Measurements from ENCODE around the gene ZNF841.
"Not testable (repeated sequence)": the region's sequence is repeated elsewhere in the genome, so short reads cannot be mapped to it uniquely, and the experiment has no call there.

The ZNF841 gene

GRCh38 chr19:52095172-52096014, at the start of gene ZNF841:
Gene ZNF841 (minus strand): TSS chr19:52095765. CDS start chr19:52084801, 10,964 bp downstream.
- peak; percentile 77 for DNase-seq (ENCODE audit: low read depth, low spot score)

GRCh38 chr19:52142001-52142595, 46.5 kb upstream of the ZNF841 start:
- no peak for DNase-seq (ENCODE audit: low read depth, low spot score)

DNA sequence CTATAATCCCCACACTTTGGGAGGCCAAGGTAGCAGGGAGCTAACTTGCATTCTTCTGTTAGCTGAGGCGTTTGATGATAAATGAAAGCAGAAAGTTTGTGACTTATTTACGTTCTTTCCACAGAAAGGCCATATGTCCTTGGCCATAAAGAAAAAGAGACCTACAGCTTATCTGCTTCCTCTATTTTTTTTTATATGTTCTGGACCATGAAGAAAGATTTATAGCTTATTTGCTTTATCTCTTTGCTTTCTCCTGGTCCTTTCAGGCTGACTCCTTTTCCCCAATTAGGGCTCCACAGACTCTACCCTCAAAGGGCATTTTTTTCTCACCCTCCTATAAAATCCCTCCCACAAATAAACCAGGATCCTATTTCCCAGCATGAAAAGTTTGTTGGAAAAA, 45.6 kb upstream of the ZNF841 start:
- no peak for DNase-seq (ENCODE audit: low read depth, low spot score)

DNA sequence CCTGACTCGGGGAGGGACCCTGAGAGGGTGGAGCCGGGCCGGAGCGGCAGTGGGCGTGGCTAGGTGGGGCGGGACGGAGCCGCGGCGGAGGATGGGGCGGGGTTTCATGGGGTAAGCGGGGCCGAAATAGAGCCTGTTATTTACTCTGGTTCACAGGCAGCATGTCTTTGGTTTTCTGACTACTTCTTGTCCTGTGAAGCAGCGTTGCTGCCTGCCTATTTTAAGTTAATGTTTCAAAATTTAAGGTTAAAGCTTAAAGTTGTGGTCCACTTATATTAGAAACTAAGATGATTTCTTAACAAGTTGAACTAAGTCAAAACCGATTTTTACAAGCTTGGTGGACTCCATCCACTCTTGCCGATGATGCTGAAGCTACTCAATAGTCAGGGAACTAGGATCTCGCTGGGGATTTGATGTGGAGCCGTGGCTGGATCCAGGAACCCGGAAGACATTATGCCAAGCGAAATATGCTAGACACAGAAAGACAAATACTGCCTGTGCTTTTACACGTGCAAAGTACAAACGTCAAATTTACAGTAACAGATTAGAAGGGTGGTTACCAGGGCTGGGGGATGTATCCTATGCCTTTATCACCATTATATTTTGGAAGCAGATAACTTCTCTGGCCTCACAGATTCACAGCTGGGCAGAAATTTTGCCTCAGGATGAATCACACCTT, 44.6 kb upstream of the ZNF841 start:
- no peak for DNase-seq (ENCODE audit: low read depth, low spot score)

DNA sequence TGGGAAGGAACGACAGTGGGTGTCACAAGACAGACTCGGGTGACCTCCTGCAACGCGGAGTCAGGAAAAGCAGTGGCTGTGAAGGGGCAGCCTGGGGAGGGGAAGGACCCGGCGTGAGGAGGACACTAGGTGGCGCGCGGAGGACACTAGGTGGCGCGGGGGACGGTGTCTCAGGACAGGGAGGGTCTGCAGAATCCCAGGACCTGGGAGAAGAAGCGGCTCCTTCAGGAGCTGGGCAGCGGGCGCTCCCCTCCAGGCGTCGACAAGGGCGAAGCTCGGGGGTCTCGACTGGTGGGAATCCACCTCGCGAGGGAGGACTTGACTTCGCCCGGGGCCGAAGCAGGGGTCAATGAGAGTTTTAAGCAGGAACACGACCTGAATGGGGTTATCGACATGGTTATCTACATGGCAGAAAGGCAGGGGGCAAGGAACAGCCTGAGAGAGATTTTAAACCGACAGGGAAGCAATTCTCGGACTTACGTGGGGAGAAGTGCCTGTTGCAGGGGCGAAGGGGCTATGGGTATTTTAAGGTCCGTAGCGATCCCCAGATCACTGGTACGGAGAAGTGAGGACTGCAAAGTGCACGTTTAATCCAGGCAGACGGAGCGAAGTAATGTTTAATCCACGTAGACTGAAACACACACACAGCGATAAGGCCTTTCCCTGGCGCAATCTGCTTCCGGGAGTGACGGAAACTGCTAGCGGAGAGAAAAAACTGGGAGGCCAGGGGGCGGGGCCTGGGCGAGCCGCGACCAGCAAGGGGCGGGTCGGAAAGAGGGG, 43.9 kb upstream of the ZNF841 start, which contains the start of gene ZNF616:
Gene ZNF616, minus strand, starts transcription at position 687 of the 780 bp plus-strand sequence. CDS start 9,426 bp downstream, outside the sequence.
- peak; percentile 98 for DNase-seq (ENCODE audit: low read depth, low spot score)

GRCh38 chr19:52138983-52139251, 43.4 kb upstream of the ZNF841 start:
- DNase-seq (ENCODE audit: low read depth, low spot score): no peak

DNA sequence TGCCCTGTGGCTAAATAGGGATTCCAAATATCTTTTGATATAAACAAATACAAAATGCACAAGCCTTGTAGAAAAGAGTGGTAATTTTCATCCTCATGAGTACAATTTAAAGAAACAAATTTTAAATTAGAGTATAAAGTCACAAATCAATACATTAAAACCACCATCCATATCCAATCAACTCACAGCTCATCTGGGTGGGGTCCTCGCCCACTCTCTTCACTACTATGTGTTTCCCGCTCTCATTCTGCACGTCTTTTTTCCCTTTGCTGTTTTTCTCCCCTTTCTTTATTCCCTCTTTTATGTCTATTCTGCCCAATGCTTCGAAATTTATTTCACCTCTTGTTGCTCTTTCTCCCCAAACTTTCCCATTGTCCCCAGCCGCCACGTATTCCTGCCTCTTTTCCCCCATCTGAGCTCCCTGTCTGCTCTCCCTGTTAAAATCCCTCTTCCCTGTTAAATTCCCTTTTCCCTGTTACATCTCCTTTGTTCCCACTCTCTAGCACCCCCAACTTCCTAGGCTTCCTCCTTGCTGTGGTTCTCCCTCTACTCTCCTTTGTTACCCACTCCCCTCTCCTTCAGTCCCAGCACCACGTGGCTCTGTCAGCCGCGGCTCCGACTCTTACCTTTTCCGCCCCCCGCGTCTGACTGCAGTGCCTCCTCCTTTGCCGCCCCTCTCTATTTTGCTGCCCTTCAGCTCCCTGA, 42.9 kb upstream of the ZNF841 start:
- DNase-seq (ENCODE audit: low read depth, low spot score): no peak

- DNase-seq (ENCODE audit: low read depth, low spot score): no peak
These were observed 24.7 kb upstream of the ZNF841 start for GRCh38 chr19:52120286-52120685.

GRCh38 chr19:52115526-52116053, 20.0 kb upstream of the ZNF841 start:
- no peak for DNase-seq (ENCODE audit: low read depth, low spot score)

DNA sequence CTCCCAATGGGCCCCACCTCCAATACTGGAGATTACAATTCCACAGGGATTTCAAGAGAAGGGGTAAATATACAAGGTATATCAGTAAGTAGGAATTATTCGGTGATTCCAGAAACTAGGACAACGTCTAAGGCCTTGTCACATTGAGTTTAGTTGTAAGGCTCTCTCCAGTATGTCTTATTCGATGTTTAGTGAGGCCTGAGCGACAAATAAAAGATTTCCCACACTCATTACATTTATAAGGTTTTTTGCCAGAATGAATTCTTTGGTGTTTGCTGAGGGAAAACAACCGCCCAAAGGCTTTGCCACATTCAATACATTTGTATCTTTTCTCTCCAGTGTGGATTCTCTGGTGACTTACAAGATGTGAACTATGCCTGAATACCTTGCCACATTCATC, 19.1 kb upstream of the ZNF841 start:
- DNase-seq (ENCODE audit: low read depth, low spot score): no peak

DNA sequence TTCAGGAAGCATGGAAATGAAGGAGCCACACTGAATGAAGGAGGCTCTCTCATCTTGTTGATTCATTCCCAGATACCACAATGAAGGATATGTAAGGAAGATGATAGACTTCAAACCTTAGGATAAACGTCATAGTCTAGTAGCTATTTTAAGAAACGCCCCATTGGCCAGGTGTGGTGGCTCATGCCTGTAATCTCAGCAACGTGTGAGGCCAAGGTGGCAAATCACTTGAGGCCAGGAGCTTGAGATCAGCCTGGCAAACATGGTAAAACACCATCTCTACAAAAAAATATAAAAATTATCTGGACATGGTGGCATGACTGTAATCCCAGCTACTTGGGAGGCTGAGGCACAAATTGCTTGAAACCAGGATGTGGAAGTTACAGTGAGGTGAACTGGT, 17.1 kb upstream of the ZNF841 start:
- DNase-seq (ENCODE audit: low read depth, low spot score): no peak

GRCh38 chr19:52110780-52111179, 15.2 kb upstream of the ZNF841 start:
- no peak for DNase-seq (ENCODE audit: low read depth, low spot score)

DNA sequence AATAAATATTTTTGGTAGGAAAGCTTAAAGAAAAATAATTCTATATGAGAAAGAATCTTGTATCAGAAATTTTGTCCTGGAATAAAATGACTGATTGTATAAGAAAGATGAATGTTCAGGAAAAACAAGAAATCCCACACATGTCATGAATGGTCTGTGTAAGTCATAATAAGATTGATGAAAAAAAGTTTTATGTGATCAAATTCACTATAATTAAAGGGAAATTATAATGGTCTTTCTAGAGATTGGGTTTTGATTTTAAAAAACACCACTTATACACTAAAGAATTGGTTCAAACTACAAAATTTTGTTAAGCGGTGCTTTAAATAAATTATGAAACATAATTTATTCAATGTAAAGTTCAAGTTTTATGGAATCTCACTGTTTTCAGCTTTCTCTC, 7.2 kb upstream of the ZNF841 start:
- DNase-seq (ENCODE audit: low read depth, low spot score): no peak

DNA sequence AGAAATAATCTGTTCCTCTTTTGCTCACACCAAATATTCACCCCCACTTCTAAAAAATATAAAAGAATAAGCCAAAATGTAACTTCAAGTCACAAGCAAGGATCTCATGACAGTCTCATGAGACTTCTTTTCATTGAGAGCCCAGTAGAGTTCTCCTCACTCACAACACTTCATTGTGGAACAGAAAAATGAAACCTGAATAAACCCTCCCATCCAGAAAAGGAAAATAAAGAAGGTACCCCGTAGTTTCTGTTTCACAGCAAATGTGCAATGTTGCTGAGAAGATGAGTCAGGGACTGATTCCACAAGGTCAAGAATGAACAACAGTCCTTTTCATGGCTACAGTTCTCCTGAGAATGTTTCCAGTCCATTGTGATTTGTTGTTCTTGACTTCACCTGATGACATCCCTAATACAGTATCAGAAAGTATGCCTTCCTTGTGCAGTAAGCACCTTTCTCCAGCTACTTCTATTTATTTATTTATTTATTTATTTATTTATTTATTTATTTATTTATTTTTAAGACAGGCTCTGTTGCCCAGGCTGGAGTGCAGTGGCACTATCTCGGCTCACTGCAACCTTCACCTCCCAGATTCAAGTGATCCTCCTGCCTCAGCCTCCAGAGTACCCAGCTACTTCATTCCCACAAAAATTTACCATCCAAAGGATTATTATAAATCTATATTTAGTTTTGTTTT, 6.4 kb upstream of the ZNF841 start:
- no peak for DNase-seq (ENCODE audit: low read depth, low spot score)

- no peak for DNase-seq (ENCODE audit: low read depth, low spot score)
These were observed 4.1 kb upstream of the ZNF841 start for GRCh38 chr19:52099497-52100138.

DNA sequence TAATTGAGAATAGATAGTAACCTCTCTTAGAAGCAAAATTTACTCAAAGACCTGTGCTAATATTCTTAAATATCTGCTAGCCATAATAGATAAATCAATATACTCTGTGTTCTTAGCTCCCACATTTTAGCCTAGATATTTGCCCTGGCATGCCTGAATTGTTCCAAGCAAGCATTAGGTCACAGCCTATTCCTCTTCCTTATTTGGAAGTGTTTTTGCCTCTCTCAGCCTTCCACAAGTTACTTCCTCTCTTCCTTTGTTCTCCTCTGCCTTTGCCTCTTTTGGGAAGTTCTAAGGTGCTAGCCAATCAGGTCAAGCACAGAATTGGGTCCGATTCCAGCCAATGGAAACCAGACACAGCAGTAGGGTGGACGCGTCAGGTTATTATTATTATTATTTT, 851 bp upstream of the ZNF841 start:
- DNase-seq (ENCODE audit: low read depth, low spot score): not testable (repeated sequence)

- DNase-seq (ENCODE audit: low read depth, low spot score): no peak
These were observed 937 bp downstream of the ZNF841 start for GRCh38 chr19:52094526-52095130.

GRCh38 chr19:52086481-52086880, 9.1 kb downstream of the ZNF841 start:
- DNase-seq (ENCODE audit: low read depth, low spot score): no peak

DNA sequence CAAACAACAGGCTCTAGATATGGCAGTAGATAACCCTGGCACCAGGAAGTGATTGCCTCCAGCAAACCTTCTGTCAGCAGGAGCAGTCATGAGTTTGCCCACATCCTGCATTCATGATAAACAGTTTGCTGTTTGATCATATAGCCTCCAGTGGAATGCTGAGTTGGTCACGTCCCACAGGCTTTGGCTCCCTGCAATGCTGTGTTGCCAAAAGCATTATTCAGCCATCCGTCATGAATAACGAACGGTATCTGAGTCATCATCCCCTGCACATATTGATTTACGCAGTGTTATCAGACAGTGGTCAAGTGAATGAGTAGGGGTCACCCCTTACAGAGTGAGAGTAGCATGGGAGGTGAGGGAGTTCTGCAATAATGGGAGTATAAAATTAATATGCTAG, 25.1 kb downstream of the ZNF841 start:
- no peak for DNase-seq (ENCODE audit: low read depth, low spot score)

DNA sequence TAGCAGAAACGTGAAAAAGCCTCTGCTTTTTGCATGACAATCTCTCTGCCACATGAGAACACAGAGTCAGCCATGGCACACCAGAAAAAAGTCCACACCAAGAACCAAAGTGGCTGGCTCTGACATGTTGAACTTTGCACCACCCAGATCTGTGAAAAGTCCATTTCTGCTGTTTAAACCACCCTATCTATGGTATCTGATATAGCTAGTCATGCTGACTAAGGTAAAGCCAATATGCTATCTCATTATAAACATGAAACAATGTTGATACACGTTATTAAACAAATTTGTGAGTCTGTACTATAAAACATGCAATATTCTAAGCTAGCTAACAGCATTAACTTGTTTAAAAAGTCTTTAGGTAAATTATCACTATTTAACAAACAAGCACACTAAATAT, 25.9 kb downstream of the ZNF841 start:
- DNase-seq (ENCODE audit: low read depth, low spot score): no peak
